HepG2 (cell line): ENCODE results near the gene ETF1. TPM values are rescaled to one million over a fixed set of nuclear protein-coding genes. Genes with fewer than 3 reads are reported as not detected.

ENCODE experiments used
- ARID2 ChIP-seq: sonication (generic); formaldehyde crosslinking; IDR thresholded peaks from 2 replicates; pipeline ENCODE4 v1.8.1; 2022; ENCODE audit warnings: mild to moderate bottlenecking, missing genetic modification reagents, borderline replicate concordance
- DMAP1 ChIP-seq: IDR thresholded peaks from 2 replicates; pipeline ENCODE4 v1.6.1; 2016
- ESRRA ChIP-seq: sonication (generic); formaldehyde crosslinking; IDR thresholded peaks from 2 replicates; pipeline ENCODE4 v1.5.1; 2020; ENCODE audit warnings: mild to moderate bottlenecking, low read depth, missing genetic modification reagents
- IKZF1 ChIP-seq: fragments of 450-650 bp; IDR thresholded peaks from 2 replicates; pipeline ENCODE4 v1.7.1; 2016
- RAD21 ChIP-seq: fragments of 450-650 bp; formaldehyde crosslinking; IDR thresholded peaks from 2 replicates; pipeline ENCODE4 v1.5.0; 2020; ENCODE audit warnings: mild to moderate bottlenecking
- ZNF354B ChIP-seq: sonication (generic); formaldehyde crosslinking; IDR thresholded peaks from 2 replicates; pipeline ENCODE4 v1.8.0; 2022; ENCODE audit warnings: mild to moderate bottlenecking, missing genetic modification reagents
- ZNF431 ChIP-seq: sonication (generic); formaldehyde crosslinking; IDR thresholded peaks from 2 replicates; pipeline ENCODE4 v1.9.0; 2022; ENCODE audit warnings: missing genetic modification reagents, low read depth, mild to moderate bottlenecking, borderline replicate concordance
- ZNF746 ChIP-seq: sonication (generic); formaldehyde crosslinking; IDR thresholded peaks from 2 replicates; pipeline ENCODE4 v1.8.0; 2022; ENCODE audit warnings: mild to moderate bottlenecking, missing genetic modification reagents
- polyA plus RNA-seq, 8 experiments: library from polyadenylated mRNA; depleted of rRNA in 3 of 8; stranded (reverse) in 7 of 8; unstranded in 1 of 8; fragments of >200 nt; fragmentation: Illumina TruSeq in 4 of 8; extraction: Trizol in 4 of 8; gene quantifications; 2 replicates each; pipeline versions ENCODE4 v1.2.1 to v1.2.3, GENCODE V29; 2011 to 2016; ENCODE audit warnings: low read depth in 4 of 8, missing spikeins in 1 of 8, mixed read lengths in 1 of 8; ENCODE audit not compliant: insufficient read depth in 1 of 8
- total RNA-seq, 5 experiments: library from RNA; depleted of rRNA; stranded (reverse); fragments of >200 nt; fragmentation: Illumina TruSeq; extraction: Trizol; gene quantifications; 2 replicates each; pipeline ENCODE4 v1.2.3, GENCODE V29; 2016; ENCODE audit warnings: low read depth in 1 of 5
- TF ChIP-seq, protein P1 (sequence below): sonication (generic); formaldehyde crosslinking; IDR thresholded peaks from 2 replicates; pipeline ENCODE4 v1.4.0; 2020; ENCODE audit warnings: mild to moderate bottlenecking, missing genetic modification reagents
- TF ChIP-seq, protein P2 (sequence below): sonication (generic); formaldehyde crosslinking; IDR thresholded peaks from 2 replicates; pipeline ENCODE4 v1.8.0; 2022; ENCODE audit warnings: missing genetic modification reagents, low read depth, mild to moderate bottlenecking, borderline replicate concordance
- TF ChIP-seq, protein P3 (sequence below): sonication (generic); formaldehyde crosslinking; IDR thresholded peaks from 2 replicates; pipeline ENCODE4 v1.4.0; 2020; ENCODE audit warnings: missing genetic modification reagents
- TF ChIP-seq, protein P4 (sequence below): sonication (generic); formaldehyde crosslinking; IDR thresholded peaks from 2 replicates; pipeline ENCODE4 v1.9.0; 2021; ENCODE audit warnings: missing genetic modification reagents, borderline replicate concordance

ETF1 gene
- total and polyA plus RNA-seq, 2 of the 13 experiments (the other 11 are each of a cell fraction or from before 2014, with no cell fraction given): 52.1 to 184 TPM

DNA sequence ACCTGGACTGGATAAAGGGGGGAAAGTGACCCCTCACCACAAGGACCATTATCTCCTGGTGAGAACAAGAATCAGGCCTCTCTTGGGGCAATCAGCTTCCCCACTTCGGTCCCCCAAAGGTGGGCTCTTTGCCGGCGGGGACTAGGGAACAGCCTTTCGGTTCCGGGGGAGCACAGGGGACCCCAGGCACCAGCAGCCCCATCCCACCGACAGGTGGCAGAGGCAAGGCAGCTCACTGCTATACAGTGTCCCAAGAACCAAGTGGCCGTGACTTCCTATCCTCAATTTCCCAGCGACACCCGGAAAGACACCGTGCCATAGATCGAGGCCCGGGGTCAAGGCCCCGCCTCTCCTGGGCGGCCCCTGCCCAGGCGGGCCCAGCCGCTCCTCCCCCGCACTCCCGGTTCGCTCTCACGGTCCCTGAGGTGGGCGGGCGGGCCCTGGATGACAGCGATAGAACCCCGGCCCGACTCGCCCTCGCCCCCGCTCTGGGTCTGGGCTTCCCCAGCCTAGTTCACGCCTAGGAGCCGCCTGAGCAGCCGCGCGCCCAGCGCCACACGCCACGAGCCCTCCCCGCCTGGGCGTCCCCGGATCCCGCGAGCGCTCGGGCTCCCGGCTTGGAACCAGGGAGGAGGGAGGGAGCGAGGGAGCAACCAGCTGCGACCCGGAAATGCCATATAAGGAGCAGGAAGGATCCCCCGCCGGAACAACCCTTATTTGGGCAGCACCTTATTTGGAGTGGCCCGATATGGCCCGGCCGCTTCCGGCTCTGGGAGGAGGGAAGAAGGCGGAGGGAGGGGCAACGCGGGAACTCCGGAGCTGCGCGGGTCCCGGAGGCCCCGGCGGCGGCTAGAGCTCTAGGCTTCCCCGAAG is 78.4 kb downstream of the ETF1 start (continued):
- TF ChIP-seq, protein P1, sequence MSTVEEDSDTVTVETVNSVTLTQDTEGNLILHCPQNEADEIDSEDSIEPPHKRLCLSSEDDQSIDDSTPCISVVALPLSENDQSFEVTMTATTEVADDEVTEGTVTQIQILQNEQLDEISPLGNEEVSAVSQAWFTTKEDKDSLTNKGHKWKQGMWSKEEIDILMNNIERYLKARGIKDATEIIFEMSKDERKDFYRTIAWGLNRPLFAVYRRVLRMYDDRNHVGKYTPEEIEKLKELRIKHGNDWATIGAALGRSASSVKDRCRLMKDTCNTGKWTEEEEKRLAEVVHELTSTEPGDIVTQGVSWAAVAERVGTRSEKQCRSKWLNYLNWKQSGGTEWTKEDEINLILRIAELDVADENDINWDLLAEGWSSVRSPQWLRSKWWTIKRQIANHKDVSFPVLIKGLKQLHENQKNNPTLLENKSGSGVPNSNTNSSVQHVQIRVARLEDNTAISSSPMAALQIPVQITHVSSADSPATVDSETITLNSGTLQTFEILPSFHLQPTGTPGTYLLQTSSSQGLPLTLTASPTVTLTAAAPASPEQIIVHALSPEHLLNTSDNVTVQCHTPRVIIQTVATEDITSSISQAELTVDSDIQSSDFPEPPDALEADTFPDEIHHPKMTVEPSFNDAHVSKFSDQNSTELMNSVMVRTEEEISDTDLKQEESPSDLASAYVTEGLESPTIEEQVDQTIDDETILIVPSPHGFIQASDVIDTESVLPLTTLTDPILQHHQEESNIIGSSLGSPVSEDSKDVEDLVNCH (CRISPR knock-in tag): no peak
- TF ChIP-seq IKZF1 (no peak), DMAP1 (CRISPR knock-in tag) (no peak), ZNF354B (CRISPR knock-in tag) (no peak), ZNF431 (CRISPR knock-in tag) (no peak; the same call in 1 of the 2 replicates), ZNF746 (CRISPR knock-in tag) (peak; percentile 71; the same call in 1 of the 2 replicates), ARID2 (no peak), ESRRA (CRISPR knock-in tag) (peak; percentile 37), RAD21 (CRISPR knock-in tag) (no peak; the same call in 1 of the 2 replicates)
- TF ChIP-seq, protein P2, sequence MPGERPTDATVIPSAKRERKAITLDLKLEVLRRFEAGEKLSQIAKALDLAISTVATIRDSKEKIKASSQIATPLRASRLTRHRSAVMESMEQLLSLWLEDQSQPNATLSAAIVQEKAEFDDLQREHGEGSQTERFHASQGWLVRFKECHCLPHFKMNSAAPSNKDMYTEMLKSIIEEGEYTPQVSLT (CRISPR knock-in tag): no peak
- TF ChIP-seq, protein P3, sequence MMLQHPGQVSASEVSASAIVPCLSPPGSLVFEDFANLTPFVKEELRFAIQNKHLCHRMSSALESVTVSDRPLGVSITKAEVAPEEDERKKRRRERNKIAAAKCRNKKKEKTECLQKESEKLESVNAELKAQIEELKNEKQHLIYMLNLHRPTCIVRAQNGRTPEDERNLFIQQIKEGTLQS (CRISPR knock-in tag): peak; percentile 38; the same call in 1 of the 2 replicates
- TF ChIP-seq, protein P4, sequence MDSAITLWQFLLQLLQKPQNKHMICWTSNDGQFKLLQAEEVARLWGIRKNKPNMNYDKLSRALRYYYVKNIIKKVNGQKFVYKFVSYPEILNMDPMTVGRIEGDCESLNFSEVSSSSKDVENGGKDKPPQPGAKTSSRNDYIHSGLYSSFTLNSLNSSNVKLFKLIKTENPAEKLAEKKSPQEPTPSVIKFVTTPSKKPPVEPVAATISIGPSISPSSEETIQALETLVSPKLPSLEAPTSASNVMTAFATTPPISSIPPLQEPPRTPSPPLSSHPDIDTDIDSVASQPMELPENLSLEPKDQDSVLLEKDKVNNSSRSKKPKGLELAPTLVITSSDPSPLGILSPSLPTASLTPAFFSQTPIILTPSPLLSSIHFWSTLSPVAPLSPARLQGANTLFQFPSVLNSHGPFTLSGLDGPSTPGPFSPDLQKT: peak; percentile 99; the same call in 1 of the 2 replicates
- TF ChIP-seq, all 625 proteins: peak for 205
